OCI-LY7 (cell line): ENCODE results near the gene APOL6. TPM values are rescaled to one million over a fixed set of nuclear protein-coding genes. Genes with fewer than 3 reads are reported as not detected.

Experiments
- BruUV-seq: library from RNA; stranded (reverse); fragments of 400-500 nt; replicated peaks from 2 replicates; lab custom pipeline; 2021; lab: Mats Ljungman, UMichigan
- CTCF ChIA-PET: fragments of 300-600 bp; sonication (Branson Sonifier 250); formaldehyde crosslinking; loops from one replicate; lab custom pipeline; 2022; ENCODE audit warnings: antibody characterized with exemption; ENCODE audit not compliant: unreplicated experiment; lab: Charles Lee
- POLR2A ChIA-PET: fragments of 300-600 bp; sonication (Branson Sonifier 250); formaldehyde crosslinking; loops from one replicate; lab custom pipeline; 2022; ENCODE audit warnings: antibody characterized with exemption; lab: Charles Lee
- DNase-seq: peaks from one replicate; pipeline ENCODE4 v3.0.0-alpha.2; 2015; ENCODE audit warnings: low spot score
- H2AFZ ChIP-seq: fragments of 200-600 bp; sonication (generic), shearing (Covaris generic); 2 replicates; pipeline ENCODE4 v1.6.1; 2014; ENCODE audit warnings: mild to moderate bottlenecking, antibody characterized with exemption, low read length, moderate library complexity
- H3K27ac ChIP-seq: fragments of 200-600 bp; sonication (generic); 2 replicates; pipeline ENCODE4 v1.5.1; 2014; ENCODE audit warnings: mixed run types, low read depth, mild to moderate bottlenecking, moderate library complexity, low read length, inconsistent platforms; ENCODE audit not compliant: poor library complexity, severe bottlenecking
- H3K36me3 ChIP-seq: fragments of 200-600 bp; sonication (generic); 2 replicates; pipeline ENCODE4 v1.6.1; 2014; ENCODE audit warnings: mild to moderate bottlenecking, antibody characterized with exemption, low read length, moderate library complexity, mixed read lengths; ENCODE audit not compliant: insufficient read depth
- H3K4me1 ChIP-seq: fragments of 200-600 bp; sonication (generic); 2 replicates; pipeline ENCODE4 v1.5.1; 2014; ENCODE audit warnings: mild to moderate bottlenecking, low read length; ENCODE audit not compliant: insufficient read depth, poor library complexity, severe bottlenecking
- H3K4me2 ChIP-seq: fragments of 200-600 bp; sonication (generic); 2 replicates; pipeline ENCODE4 v1.6.1; 2014; ENCODE audit warnings: mild to moderate bottlenecking, low read length
- H3K4me3 ChIP-seq: fragments of 200-600 bp; sonication (generic); 2 replicates; pipeline ENCODE4 v1.5.1; 2014; ENCODE audit warnings: mild to moderate bottlenecking, low read depth, low read length; ENCODE audit not compliant: poor library complexity, severe bottlenecking
- H3K79me2 ChIP-seq: fragments of 200-600 bp; sonication (generic); 2 replicates; pipeline ENCODE4 v1.6.1; 2016; ENCODE audit warnings: low read depth, mild to moderate bottlenecking, low read length, moderate library complexity, mixed read lengths; ENCODE audit not compliant: insufficient read depth
- H3K9me2 ChIP-seq: fragments of 200-600 bp; sonication (generic); 2 replicates; pipeline ENCODE4 v1.6.1; 2016; ENCODE audit warnings: mild to moderate bottlenecking, low read length, mixed read lengths; ENCODE audit not compliant: insufficient read depth
- H3K9me3 ChIP-seq: fragments of 200-600 bp; sonication (generic); 2 replicates; pipeline ENCODE4 v1.6.1; 2014; ENCODE audit warnings: mild to moderate bottlenecking, mixed run types, low read length, mixed read lengths
- H4K20me1 ChIP-seq: fragments of 200-600 bp; sonication (generic); 2 replicates; pipeline ENCODE4 v1.6.1; 2014; ENCODE audit warnings: mild to moderate bottlenecking, antibody characterized with exemption, low read length, moderate library complexity, mixed read lengths; ENCODE audit not compliant: insufficient read depth
- CTCF ChIP-seq: fragments of 200-600 bp; sonication (generic); conservative IDR thresholded peaks from 2 replicates; pipeline ENCODE4 v1.5.1; 2014; ENCODE audit warnings: mild to moderate bottlenecking, antibody characterized with exemption, low read length, moderate library complexity, mixed read lengths
- EZH2phosphoT487 ChIP-seq: fragments of 200-600 bp; sonication (generic); IDR thresholded peaks from 2 replicates; pipeline ENCODE4 v1.6.1; 2018; ENCODE audit warnings: low read depth, borderline replicate concordance, mild to moderate bottlenecking, mixed run types, antibody characterized with exemption, low read length, moderate library complexity, mixed read lengths
- intact Hi-C: fragments of 100-400 bp; cut with micrococcal nuclease; formaldehyde crosslinking; loops from one replicate; pipeline ENCODE4 v1.10.0; 2022; ENCODE audit not compliant: unreplicated experiment
- total RNA-seq, 2 experiments: library from RNA; depleted of rRNA in 1 of 2; stranded (reverse); fragments of >200 nt in 1 of 2; shearing (Covaris generic) in 1 of 2; gene quantifications; 2 replicates each; pipeline ENCODE4 v1.2.3, GENCODE V29; 2014 to 2022

The APOL6 gene
- total RNA-seq, 2 experiments from 2014 or later: 22.0 to 27.8 TPM

- Histone ChIP-seq H3K9me3 (no peaks in the 10 kb centered on the region), H2AFZ (no peak overlapping the region), H3K36me3 (no peaks in the 10 kb centered on the region), H3K4me2 (no peak overlapping the region), H3K9me2 (no peaks in the 10 kb centered on the region), H3K27ac (no peak overlapping the region), H3K4me3 (no peak overlapping the region), H3K4me1 (peaks cover 17% of the 10 kb centered on the region), H4K20me1 (no peaks in the 10 kb centered on the region), H3K79me2 (no peaks in the 10 kb centered on the region)
- ChIA-PET POLR2A (interaction anchor here (1.3 kb wide), 1 partner anchor 587 kb away, joined by 3 read pairs; no protein-coding TSS in a partner anchor), CTCF (no interaction called here)
- intact Hi-C loops: no loop called here
- TF ChIP-seq CTCF (no peak), EZH2phosphoT487 (no peak)
- no TSS peak for BruUV-seq
- no peak for DNase-seq
Observed at GRCh38 chr22:35610741-35611140, 37.5 kb upstream of the APOL6 start.

GRCh38 chr22:35611200-35611890, 36.9 kb upstream of the APOL6 start:
- DNase-seq: no peak

More at GRCh38 chr22:35611200-35611890, 36.9 kb upstream of the APOL6 start:
- no TSS peak for BruUV-seq
- no peaks in the 10 kb centered on the region for H3K79me2 ChIP-seq
- peak overlapping the region; percentile 34 for H3K27ac ChIP-seq
- H4K20me1 ChIP-seq: no peaks in the 10 kb centered on the region
- no peaks in the 10 kb centered on the region for H3K9me3 ChIP-seq
- H3K4me3 ChIP-seq: peak overlapping the region; percentile 27
- CTCF ChIA-PET: no interaction called here
- H3K36me3 ChIP-seq: no peaks in the 10 kb centered on the region
- H2AFZ ChIP-seq: peak overlapping the region; percentile 48
- POLR2A ChIA-PET: interaction anchor here (1.3 kb wide), 1 partner anchor 587 kb away, joined by 3 read pairs; no protein-coding TSS in a partner anchor
- H3K4me1 ChIP-seq: peaks cover 17% of the 10 kb centered on the region
- TF ChIP-seq EZH2phosphoT487: no peak
- no peak for TF ChIP-seq CTCF
- intact Hi-C loops: no loop called here
- H3K4me2 ChIP-seq: peak overlapping the region; percentile 72
- no peaks in the 10 kb centered on the region for H3K9me2 ChIP-seq
